ENCODE measurements around the gene GBF1.

GRCh38 chr10:102371295-102371694 is 126.0 kb downstream of the GBF1 start:
- TF ChIP-seq, protein P1, sequence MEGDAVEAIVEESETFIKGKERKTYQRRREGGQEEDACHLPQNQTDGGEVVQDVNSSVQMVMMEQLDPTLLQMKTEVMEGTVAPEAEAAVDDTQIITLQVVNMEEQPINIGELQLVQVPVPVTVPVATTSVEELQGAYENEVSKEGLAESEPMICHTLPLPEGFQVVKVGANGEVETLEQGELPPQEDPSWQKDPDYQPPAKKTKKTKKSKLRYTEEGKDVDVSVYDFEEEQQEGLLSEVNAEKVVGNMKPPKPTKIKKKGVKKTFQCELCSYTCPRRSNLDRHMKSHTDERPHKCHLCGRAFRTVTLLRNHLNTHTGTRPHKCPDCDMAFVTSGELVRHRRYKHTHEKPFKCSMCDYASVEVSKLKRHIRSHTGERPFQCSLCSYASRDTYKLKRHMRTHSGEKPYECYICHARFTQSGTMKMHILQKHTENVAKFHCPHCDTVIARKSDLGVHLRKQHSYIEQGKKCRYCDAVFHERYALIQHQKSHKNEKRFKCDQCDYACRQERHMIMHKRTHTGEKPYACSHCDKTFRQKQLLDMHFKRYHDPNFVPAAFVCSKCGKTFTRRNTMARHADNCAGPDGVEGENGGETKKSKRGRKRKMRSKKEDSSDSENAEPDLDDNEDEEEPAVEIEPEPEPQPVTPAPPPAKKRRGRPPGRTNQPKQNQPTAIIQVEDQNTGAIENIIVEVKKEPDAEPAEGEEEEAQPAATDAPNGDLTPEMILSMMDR (IDR thresholded peaks at IDR 0.05; ENCODE audit: borderline replicate concordance, extremely low read depth, low read length, poor library complexity, severe bottlenecking) = no peak
- TF ChIP-seq EZH2 (IDR thresholded peaks at IDR 0.05; ENCODE audit: borderline replicate concordance, low read depth, low read length, severe bottlenecking) = no peak
